RPMI7951 (cell line): ENCODE results near the gene DRAXIN. TPM values are rescaled to one million over a fixed set of nuclear protein-coding genes. Genes with fewer than 3 reads are reported as not detected.

Experiments
- DNase-seq: peaks from one replicate; pipeline ENCODE4 v3.0.0-alpha.2; 2012; ENCODE audit warnings: low read depth
- total RNA-seq: library from RNA; depleted of rRNA; stranded (reverse); fragments of >200 nt; shearing (Covaris generic); gene quantifications from 2 replicates; pipeline ENCODE4 v1.2.3, GENCODE V29; 2014

The DRAXIN gene
- total RNA-seq, 1 experiment from 2014 or later: under 0.01 TPM

- DNase-seq: no peak
Measured at GRCh38 chr1:11685210-11685752, 6.2 kb upstream of the DRAXIN start.

GRCh38 chr1:11688506-11688905, 3.0 kb upstream of the DRAXIN start:
- no peak for DNase-seq

DNA sequence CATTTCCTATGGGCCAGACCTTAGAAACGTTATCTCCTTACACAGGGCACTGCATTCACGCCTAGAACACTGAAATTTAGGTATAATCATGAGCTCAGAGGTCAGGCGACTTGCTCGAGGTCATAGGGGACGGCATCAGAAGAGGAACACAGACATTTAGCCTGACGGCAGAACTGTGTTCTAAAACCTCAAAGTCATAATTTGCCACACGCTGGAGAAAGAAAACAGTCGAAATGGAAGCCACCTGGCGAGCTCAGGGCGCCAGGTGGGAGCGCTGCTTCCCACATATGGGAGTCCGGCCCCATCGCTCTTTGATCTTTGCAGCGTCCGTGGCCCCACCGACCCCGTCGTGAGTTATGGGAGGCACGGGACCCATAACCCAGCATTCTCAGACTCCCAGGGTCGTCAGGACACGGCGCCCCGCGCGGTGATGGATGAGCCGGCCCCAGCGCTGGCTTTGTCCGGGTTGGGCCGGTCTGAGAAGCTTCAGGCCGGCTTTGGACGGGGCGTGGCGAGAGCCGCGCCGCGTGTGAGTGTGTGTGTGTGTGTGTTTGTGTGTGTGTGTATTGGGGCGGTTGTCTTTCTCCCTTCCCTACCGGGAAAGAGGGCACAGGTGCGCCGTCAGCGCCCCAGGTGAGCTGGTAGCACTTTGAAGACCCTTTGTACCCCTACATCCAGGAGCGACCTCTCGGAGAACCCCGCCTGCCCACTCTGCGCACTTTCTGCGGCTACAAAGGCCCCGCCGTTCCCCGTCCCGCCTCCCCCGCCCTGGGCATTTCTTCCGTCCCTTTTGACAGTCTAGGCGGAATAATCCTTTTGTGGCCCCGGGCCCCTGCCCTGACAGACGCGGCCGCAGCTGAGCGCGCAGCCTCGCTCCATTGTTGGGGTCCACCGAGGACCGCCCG, 861 bp upstream of the DRAXIN start:
- DNase-seq: no peak

DNA sequence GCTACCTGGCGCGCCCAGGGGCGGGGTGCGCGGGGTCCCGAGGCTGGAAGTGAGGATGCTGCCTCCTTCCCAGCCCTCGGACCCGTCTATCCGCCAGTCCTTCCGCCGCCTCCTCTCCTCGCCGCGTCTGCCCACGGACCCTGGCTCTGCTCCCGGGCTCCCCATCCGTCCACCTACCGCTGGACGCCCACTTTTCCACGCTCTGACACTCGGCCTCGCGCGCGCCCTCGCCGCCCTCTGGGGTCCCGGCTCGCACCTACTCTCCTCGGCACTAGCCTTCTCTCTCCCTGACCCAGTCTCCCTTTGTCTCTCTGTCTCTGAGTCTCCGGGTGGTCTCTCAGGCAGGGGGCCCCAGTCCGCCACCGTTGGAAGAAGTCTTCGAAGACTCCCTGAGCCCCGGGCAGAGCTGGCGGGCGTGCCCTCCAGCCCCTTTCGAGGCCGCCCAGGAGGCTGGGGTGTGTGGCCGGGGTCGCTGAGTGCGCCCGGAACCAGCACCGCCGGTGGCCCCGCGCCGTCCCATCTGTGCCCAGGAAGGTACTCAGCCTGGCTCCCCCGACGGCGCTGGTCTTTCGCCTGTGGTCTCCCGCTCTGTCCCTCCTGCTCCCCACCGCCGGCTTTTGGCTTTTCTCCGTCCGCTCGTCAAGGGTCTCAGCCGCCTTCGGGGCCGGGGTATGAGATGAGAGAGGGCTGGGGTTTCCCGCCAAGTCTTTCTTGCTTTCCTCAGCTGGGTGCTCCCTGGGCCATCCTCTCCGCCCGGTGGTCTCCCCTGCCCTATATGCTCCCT, 610 bp downstream of the DRAXIN start:
- DNase-seq: no peak

DNA sequence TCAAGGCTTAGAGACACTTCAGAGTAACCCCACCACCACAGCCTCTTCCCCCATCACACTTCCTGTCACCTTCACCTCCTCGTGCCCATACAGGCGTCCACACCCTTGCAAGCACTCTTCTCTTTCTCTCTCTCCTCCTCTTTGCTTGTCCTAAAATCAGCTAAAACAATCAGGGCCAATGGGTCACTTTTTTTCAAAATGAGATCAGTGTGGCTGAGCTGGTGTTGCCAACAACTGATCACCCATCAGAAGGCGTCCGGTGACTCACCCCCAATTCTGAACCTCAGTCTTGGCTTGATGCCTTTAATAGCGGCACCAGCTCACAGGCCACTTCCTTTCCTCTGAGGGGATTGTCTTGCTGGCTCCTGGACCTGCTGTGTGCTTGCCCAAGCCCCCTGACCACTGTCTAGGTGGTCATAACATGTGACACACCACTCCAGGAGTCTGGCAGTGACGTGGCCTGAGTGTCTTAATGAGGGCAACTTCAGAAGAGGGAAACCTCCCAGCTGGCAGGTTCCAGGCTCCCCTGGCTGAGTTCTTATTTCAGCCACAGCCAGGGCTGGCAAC, 1.6 kb downstream of the DRAXIN start:
- DNase-seq: peak; percentile 93

DNA sequence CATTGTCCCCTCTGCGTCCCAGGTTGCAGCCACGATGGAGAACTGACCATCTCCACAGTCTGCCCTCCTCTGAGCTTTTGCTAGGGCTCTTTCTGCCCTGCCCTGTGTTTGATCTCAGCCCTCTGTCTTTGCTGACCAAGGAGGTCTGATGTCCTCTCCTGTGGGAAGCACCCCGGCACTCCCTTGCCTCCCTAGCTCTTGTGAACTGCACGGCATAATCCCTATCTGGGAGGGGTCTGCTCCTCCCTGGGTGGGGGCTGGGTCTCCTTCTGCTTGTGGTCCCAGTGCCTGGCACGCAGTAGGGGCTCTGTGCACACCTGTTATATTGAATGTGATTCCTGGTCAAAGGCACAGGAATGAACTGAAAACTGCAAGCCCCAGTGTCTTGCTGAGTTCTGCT, 2.4 kb downstream of the DRAXIN start:
- DNase-seq: no peak

- no peak for DNase-seq
Measured at GRCh38 chr1:11695861-11696260, 4.4 kb downstream of the DRAXIN start.

- no peak for DNase-seq
Measured at GRCh38 chr1:11697188-11697892, 5.8 kb downstream of the DRAXIN start.

DNA sequence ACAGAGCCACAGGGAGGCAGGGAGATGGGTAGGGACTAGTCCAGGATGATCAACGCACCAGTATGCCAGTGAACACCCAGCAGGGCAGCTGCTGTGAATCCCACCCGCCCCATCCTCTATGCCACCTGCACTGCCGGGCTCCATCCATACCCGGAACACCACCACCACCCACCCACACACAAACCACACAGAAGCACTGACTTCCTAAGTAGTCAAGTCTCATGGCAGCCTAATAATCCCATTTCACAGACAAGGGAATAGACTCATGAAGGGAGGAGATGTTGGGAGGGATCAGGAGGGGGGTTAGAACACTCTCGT, 6.3 kb downstream of the DRAXIN start:
- DNase-seq: no peak

GRCh38 chr1:11700601-11701467, 9.3 kb downstream of the DRAXIN start:
- no peak for DNase-seq

DNA sequence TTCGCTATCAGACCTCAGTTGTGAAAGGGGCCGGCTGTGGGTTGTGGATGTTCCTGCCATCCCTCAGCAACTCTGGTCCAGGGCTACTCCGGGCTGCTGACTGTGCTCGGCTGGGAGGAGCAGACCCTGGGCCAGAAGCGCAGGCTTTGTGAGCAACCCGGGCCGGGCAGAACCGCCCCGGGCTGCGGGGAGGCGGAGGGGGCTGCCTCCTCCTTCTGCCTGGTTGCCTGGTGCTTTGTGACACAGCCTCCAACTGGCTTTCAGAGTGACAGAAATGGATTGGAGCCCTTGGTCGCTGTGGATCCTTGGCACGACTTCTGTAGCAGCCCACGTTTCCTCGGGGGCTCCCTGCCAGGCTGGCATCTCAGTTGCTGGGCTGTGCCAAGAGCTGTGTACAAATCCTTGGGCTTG, 10.0 kb downstream of the DRAXIN start:
- DNase-seq: no peak

- no peak for DNase-seq
Measured at GRCh38 chr1:11701981-11702803, 10.7 kb downstream of the DRAXIN start.

GRCh38 chr1:11703357-11704193, 12.1 kb downstream of the DRAXIN start:
- no peak for DNase-seq

DNA sequence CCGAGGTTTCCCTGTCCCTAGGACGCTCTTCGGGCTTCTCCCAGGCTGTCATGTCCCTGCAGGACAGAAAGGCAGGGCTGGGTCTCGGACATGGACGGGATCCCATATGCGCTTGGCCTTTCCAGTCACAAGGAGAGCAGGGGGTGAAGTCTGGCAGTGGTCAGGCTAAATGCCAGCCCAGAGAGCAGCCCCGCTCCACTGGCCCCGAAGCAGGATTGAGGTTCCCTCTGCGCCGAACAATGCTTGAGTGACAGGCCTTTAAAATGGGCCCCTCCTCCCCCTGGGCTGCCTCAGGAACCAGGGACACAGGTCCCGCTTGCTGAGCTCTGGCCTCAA, 12.7 kb downstream of the DRAXIN start:
- no peak for DNase-seq

GRCh38 chr1:11704691-11705475, 13.4 kb downstream of the DRAXIN start:
- DNase-seq: no peak

DNA sequence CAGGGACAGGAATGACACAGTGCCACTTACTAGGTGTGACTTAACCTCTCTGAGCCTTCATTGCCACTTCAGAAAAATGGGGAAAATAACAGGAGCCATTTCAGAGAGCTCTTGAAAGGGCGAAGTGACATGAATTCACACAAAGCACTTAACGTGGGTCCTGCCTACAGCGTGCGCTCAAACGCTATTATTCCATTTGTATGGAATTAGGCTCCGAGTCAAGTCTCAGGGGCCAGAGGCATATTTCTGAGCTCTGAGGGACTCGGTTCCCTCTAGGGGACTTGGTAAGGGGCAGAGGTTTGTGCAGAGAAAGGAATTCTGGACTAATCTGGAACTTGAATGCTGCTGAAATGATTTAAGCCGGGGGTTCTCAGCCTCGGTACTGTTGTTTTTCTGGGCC, 14.1 kb downstream of the DRAXIN start:
- DNase-seq: no peak

DNA sequence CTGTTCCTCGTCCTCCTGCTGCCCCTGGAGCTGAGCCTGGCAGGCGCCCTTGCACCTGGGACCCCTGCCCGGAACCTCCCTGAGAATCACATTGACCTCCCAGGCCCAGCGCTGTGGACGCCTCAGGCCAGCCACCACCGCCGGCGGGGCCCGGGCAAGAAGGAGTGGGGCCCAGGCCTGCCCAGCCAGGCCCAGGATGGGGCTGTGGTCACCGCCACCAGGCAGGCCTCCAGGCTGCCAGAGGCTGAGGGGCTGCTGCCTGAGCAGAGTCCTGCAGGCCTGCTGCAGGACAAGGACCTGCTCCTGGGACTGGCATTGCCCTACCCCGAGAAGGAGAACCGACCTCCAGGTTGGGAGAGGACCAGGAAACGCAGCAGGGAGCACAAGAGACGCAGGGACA, 14.8 kb downstream of the DRAXIN start:
- no peak for DNase-seq

GRCh38 chr1:11707621-11708276, 16.2 kb downstream of the DRAXIN start:
- no peak for DNase-seq
